Liver (tissue), 9 donors: ENCODE data around the gene OSBPL5. TPM values are rescaled to one million over a fixed set of nuclear protein-coding genes. Genes with fewer than 3 reads are reported as not detected.

Experiments used
- DNase-seq: peaks from one replicate; pipeline ENCODE4 v3.0.0-alpha.2; 2017; ENCODE audit warnings: low spot score
- H3K27ac ChIP-seq, 2 donors: one replicate each; pipeline ENCODE4 v1.7.0; 2013; ENCODE audit warnings: inconsistent platforms in 2 of 2, low read length in 2 of 2, control low read depth in 1 of 2, low read depth in 1 of 2, mild to moderate bottlenecking in 1 of 2
- H3K27me3 ChIP-seq, 4 donors: one replicate each; pipeline versions ENCODE4 v1.6.1 to v1.7.0; 2013; ENCODE audit warnings: low read length in 3 of 4, inconsistent platforms in 1 of 4, mild to moderate bottlenecking in 1 of 4, moderate library complexity in 1 of 4; ENCODE audit not compliant: control insufficient read depth in 4 of 4, insufficient read depth in 4 of 4
- H3K36me3 ChIP-seq, 4 donors: one replicate each; pipeline versions ENCODE4 v1.6.1 to v1.7.0; 2013; ENCODE audit warnings: low read length in 3 of 4, mild to moderate bottlenecking in 3 of 4, low read depth in 1 of 4, moderate library complexity in 1 of 4; ENCODE audit not compliant: control insufficient read depth in 4 of 4, insufficient read depth in 3 of 4
- H3K4me1 ChIP-seq, 4 donors: one replicate each; pipeline versions ENCODE4 v1.6.1 to v1.7.0; 2013; ENCODE audit warnings: low read length in 3 of 4, mild to moderate bottlenecking in 3 of 4, moderate library complexity in 1 of 4; ENCODE audit not compliant: control insufficient read depth in 4 of 4, insufficient read depth in 4 of 4
- H3K4me3 ChIP-seq, 3 donors: one replicate each; pipeline versions ENCODE4 v1.6.1 to v1.7.0; 2013; ENCODE audit warnings: low read length in 3 of 3, control low read depth in 1 of 3, low read depth in 1 of 3, mild to moderate bottlenecking in 1 of 3
- H3K9ac ChIP-seq, 2 donors: one replicate each; pipeline ENCODE4 v1.7.0; 2013; ENCODE audit warnings: low read length in 2 of 2, mild to moderate bottlenecking in 2 of 2, moderate library complexity in 2 of 2, control low read depth in 1 of 2, low read depth in 1 of 2
- H3K9me3 ChIP-seq, 4 donors: one replicate each; pipeline versions ENCODE4 v1.6.1 to v1.7.0; 2013; ENCODE audit warnings: low read length in 3 of 4; ENCODE audit not compliant: control insufficient read depth in 4 of 4
- CTCF ChIP-seq: fragments of 150-350 bp; IDR thresholded peaks from 2 replicates; pipeline ENCODE4 v1.5.1; 2017; ENCODE audit warnings: improper control_type of control experiment, low read depth, low read length; ENCODE audit not compliant: missing input control
- EGR1 ChIP-seq, 2 donors: IDR thresholded peaks; 2 replicates each; pipeline ENCODE4 v1.6.1; 2016 to 2018; ENCODE audit warnings: antibody characterized with exemption in 2 of 2, low read depth in 2 of 2
- FOXA1 ChIP-seq: IDR thresholded peaks from 2 replicates; pipeline ENCODE4 v1.6.1; 2016; ENCODE audit warnings: antibody characterized with exemption
- FOXA2 ChIP-seq: IDR thresholded peaks from 2 replicates; pipeline ENCODE4 v1.6.1; 2016; ENCODE audit warnings: antibody characterized with exemption
- GABPA ChIP-seq, 2 donors: IDR thresholded peaks in 1 of 2; conservative IDR thresholded peaks in 1 of 2; 2 replicates each; pipeline ENCODE4 v1.6.1; 2016; ENCODE audit warnings: antibody characterized with exemption in 2 of 2, mild to moderate bottlenecking in 1 of 2, moderate library complexity in 1 of 2
- HNF4A ChIP-seq, 2 donors: conservative IDR thresholded peaks; 2 replicates each; pipeline ENCODE4 v1.6.1; 2016; ENCODE audit warnings: antibody characterized with exemption in 2 of 2, mild to moderate bottlenecking in 2 of 2
- HNF4G ChIP-seq: IDR thresholded peaks from 2 replicates; pipeline ENCODE4 v1.6.1; 2016; ENCODE audit warnings: antibody characterized with exemption
- NR2F2 ChIP-seq: IDR thresholded peaks from 2 replicates; pipeline ENCODE4 v1.6.1; 2016; ENCODE audit warnings: antibody characterized with exemption
- RAD21 ChIP-seq, 2 donors: IDR thresholded peaks; 2 replicates each; pipeline ENCODE4 v1.6.1; 2016; ENCODE audit warnings: antibody characterized with exemption in 2 of 2, mild to moderate bottlenecking in 2 of 2
- RXRA ChIP-seq, 2 donors: IDR thresholded peaks; 2 replicates each; pipeline ENCODE4 v1.6.1; 2017 to 2018; ENCODE audit warnings: antibody characterized with exemption in 2 of 2, mild to moderate bottlenecking in 1 of 2
- SP1 ChIP-seq: IDR thresholded peaks from 2 replicates; pipeline ENCODE4 v1.6.1; 2018; ENCODE audit warnings: antibody characterized with exemption, mild to moderate bottlenecking
- TAF1 ChIP-seq: conservative IDR thresholded peaks from 2 replicates; pipeline ENCODE4 v1.6.1; 2016; ENCODE audit warnings: antibody characterized with exemption, mild to moderate bottlenecking
- YY1 ChIP-seq: IDR thresholded peaks from 2 replicates; pipeline ENCODE4 v1.6.1; 2016; ENCODE audit warnings: antibody characterized with exemption, mild to moderate bottlenecking
- ZBTB33 ChIP-seq: IDR thresholded peaks from 2 replicates; pipeline ENCODE4 v1.6.1; 2016; ENCODE audit warnings: antibody characterized with exemption
- WGBS: extraction: QIAGEN DNeasy Blood & Tissue Kit; methylation state at CpG from one replicate; pipeline ENCODE4 v1.1.7; 2013; 5-methylcytosine and 5-hydroxymethylcytosine counted together
- polyA plus RNA-seq, 2 donors: library from polyadenylated mRNA; stranded (reverse) in 1 of 2; unstranded in 1 of 2; fragments of 200-250 nt in 1 of 2; fragments of >200 nt in 1 of 2; fragmentation: Nextera tagmentation in 1 of 2; extraction: Ambion mirVana in 1 of 2; gene quantifications; one replicate each; pipeline versions ENCODE4 v1.2.1 to v1.2.3, GENCODE V29; 2013 to 2015
- total RNA-seq, 2 donors: library from RNA; depleted of rRNA; stranded (reverse); fragments of >200 nt; gene quantifications; one replicate each; pipeline ENCODE4 v1.2.3, GENCODE V29; 2014
- TF ChIP-seq, protein P1 (sequence below): IDR thresholded peaks from 2 replicates; pipeline ENCODE4 v1.6.1; 2016; ENCODE audit warnings: antibody characterized with exemption
- TF ChIP-seq, protein P2 (sequence below): IDR thresholded peaks from 2 replicates; pipeline ENCODE4 v1.6.1; 2016; ENCODE audit warnings: antibody characterized with exemption
- TF ChIP-seq, protein P3 (sequence below): IDR thresholded peaks from 2 replicates; pipeline ENCODE4 v1.6.1; 2016; ENCODE audit warnings: antibody characterized with exemption, mild to moderate bottlenecking
- donor health status: healthy.
- donor health status: healthy.
- donor health status: healthy.
- donor health status: healthy.
- donor health status: healthy.

Gene OSBPL5
- total and polyA plus RNA-seq, 4 donors: 0.74 to 6.2 (median 3.9) TPM

DNA sequence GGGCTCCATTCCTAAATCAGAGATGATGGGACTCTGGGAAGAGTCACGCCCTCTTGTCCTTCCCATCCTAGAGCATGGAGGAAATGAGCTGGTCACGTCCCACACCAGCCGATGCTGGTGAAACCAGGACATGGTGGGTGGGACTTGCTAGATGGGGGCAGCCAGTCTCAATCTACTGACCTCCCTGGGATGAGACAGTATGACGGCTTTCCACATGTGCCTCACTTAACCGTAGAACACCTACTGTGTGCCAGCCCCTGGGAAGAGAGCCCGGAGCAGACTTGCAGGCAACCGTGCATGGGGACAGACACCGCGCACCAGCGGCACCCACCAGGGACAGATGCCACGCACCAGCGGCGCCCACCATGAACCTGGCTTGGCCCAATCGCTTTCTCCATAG lies 3.8 kb downstream of the OSBPL5 start:
- Histone ChIP-seq H3K36me3 (no peaks in the 10 kb centered on the region), H3K4me1 (peaks cover 0 to 15% (median 6%) of the 10 kb centered on the region in 4 donors), H3K27ac (peak overlapping the region; percentile 19 to 61), H3K9ac (no peak overlapping the region), H3K4me3 (no peak overlapping the region), H3K9me3 (no peaks in the 10 kb centered on the region), H3K27me3 (peaks cover 0 to 2% (median 0%) of the 10 kb centered on the region in 4 donors)
- 83% methylated on average over 14 of the region's 14 CpGs for WGBS
- DNase-seq: no peak
- TF ChIP-seq, protein P1, sequence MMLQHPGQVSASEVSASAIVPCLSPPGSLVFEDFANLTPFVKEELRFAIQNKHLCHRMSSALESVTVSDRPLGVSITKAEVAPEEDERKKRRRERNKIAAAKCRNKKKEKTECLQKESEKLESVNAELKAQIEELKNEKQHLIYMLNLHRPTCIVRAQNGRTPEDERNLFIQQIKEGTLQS: no peak
- TF ChIP-seq ZBTB33 (no peak), NR2F2 (no peak), RXRA (IDR thresholded peaks at IDR 0.05) (no peak), SP1 (no peak), RAD21 (IDR thresholded peaks at IDR 0.05) (no peak), EGR1 (IDR thresholded peaks at IDR 0.05; ENCODE audit: low read depth in 2 of 2) (no peak), FOXA1 (no peak), YY1 (no peak), CTCF (no peak), GABPA (IDR thresholded peaks at IDR 0.05 in 1 of 2, conservative IDR thresholded peaks at IDR 0.05 in 1 of 2) (no peak), FOXA2 (no peak)
- TF ChIP-seq, protein P2, sequence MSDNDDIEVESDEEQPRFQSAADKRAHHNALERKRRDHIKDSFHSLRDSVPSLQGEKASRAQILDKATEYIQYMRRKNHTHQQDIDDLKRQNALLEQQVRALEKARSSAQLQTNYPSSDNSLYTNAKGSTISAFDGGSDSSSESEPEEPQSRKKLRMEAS: no peak

GRCh38 chr11:3160252-3161031 lies 4.7 kb downstream of the OSBPL5 start:
- 9% methylated on average over 48 of the region's 48 CpGs for WGBS
- Histone ChIP-seq H3K9ac (no peak overlapping the region), H3K27ac (peak overlapping the region; percentile 55 to 78), H3K4me3 (peak overlapping the region in 1 of 3 donors; percentile 21), H3K27me3 (peaks cover 0 to 2% (median 0%) of the 10 kb centered on the region in 4 donors), H3K36me3 (no peaks in the 10 kb centered on the region), H3K9me3 (no peaks in the 10 kb centered on the region), H3K4me1 (peaks cover 0 to 14% (median 4%) of the 10 kb centered on the region in 4 donors)
- TF ChIP-seq RAD21 (IDR thresholded peaks at IDR 0.05) (no peak), FOXA1 (no peak), FOXA2 (no peak), CTCF (no peak), HNF4A (conservative IDR thresholded peaks at IDR 0.05) (no peak), SP1 (peak; percentile 21), NR2F2 (peak; percentile 33), HNF4G (no peak), TAF1 (no peak)
- TF ChIP-seq, protein P2: no peak
- TF ChIP-seq, protein P3, sequence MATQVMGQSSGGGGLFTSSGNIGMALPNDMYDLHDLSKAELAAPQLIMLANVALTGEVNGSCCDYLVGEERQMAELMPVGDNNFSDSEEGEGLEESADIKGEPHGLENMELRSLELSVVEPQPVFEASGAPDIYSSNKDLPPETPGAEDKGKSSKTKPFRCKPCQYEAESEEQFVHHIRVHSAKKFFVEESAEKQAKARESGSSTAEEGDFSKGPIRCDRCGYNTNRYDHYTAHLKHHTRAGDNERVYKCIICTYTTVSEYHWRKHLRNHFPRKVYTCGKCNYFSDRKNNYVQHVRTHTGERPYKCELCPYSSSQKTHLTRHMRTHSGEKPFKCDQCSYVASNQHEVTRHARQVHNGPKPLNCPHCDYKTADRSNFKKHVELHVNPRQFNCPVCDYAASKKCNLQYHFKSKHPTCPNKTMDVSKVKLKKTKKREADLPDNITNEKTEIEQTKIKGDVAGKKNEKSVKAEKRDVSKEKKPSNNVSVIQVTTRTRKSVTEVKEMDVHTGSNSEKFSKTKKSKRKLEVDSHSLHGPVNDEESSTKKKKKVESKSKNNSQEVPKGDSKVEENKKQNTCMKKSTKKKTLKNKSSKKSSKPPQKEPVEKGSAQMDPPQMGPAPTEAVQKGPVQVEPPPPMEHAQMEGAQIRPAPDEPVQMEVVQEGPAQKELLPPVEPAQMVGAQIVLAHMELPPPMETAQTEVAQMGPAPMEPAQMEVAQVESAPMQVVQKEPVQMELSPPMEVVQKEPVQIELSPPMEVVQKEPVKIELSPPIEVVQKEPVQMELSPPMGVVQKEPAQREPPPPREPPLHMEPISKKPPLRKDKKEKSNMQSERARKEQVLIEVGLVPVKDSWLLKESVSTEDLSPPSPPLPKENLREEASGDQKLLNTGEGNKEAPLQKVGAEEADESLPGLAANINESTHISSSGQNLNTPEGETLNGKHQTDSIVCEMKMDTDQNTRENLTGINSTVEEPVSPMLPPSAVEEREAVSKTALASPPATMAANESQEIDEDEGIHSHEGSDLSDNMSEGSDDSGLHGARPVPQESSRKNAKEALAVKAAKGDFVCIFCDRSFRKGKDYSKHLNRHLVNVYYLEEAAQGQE: no peak
- DNase-seq: peak; percentile 71
